GM23338 (cell line): ENCODE data around the gene MAPT. TPM values are rescaled to one million over a fixed set of nuclear protein-coding genes. Genes with fewer than 3 reads are reported as not detected.

Experiments
- ATAC-seq: fragments of 200-7000 bp; cut with Tn5 transposase; 3 replicates; pipeline ENCODE4 v1.9.1; 2020
- DNase-seq: peaks from one replicate; pipeline ENCODE4 v3.0.0-alpha.2; 2015; ENCODE audit warnings: low spot score
- H2AFZ ChIP-seq: fragments of 200-600 bp; sonication (generic); 2 replicates; pipeline ENCODE4 v1.8.0; 2016; ENCODE audit warnings: antibody characterized with exemption, mild to moderate bottlenecking, moderate library complexity
- H3F3A ChIP-seq: fragments of 200-600 bp; sonication (generic); replicated peaks from 2 replicates; pipeline ENCODE4 v1.8.0; 2017; ENCODE audit warnings: antibody characterized with exemption, mixed run types, low read depth
- H3K27ac ChIP-seq: fragments of 200-600 bp; sonication (generic); 2 replicates; pipeline ENCODE4 v1.6.1; 2016; ENCODE audit warnings: low read depth
- H3K27me3 ChIP-seq: fragments of 200-600 bp; sonication (generic); 2 replicates; pipeline ENCODE4 v1.8.0; 2016; ENCODE audit warnings: mild to moderate bottlenecking, mixed run types, moderate library complexity; ENCODE audit not compliant: insufficient read depth
- H3K36me3 ChIP-seq: fragments of 200-600 bp; sonication (generic); 2 replicates; pipeline ENCODE4 v1.8.0; 2016; ENCODE audit warnings: mild to moderate bottlenecking; ENCODE audit not compliant: insufficient read depth
- H3K4me1 ChIP-seq: fragments of 200-600 bp; sonication (generic); 2 replicates; pipeline ENCODE4 v1.8.0; 2016; ENCODE audit warnings: mild to moderate bottlenecking, moderate library complexity; ENCODE audit not compliant: insufficient read depth
- H3K4me2 ChIP-seq: fragments of 200-600 bp; sonication (generic); 2 replicates; pipeline ENCODE4 v1.7.1; 2017; ENCODE audit warnings: mixed run types
- H3K4me3 ChIP-seq: fragments of 200-600 bp; sonication (generic); 2 replicates; pipeline ENCODE4 v1.6.1; 2016; ENCODE audit warnings: mixed run types
- H3K79me2 ChIP-seq: fragments of 200-600 bp; sonication (generic); replicated peaks from 2 replicates; pipeline ENCODE4 v1.8.0; 2017; ENCODE audit warnings: mild to moderate bottlenecking; ENCODE audit not compliant: insufficient read depth
- H3K9me2 ChIP-seq: fragments of 200-600 bp; sonication (generic); 2 replicates; pipeline ENCODE4 v1.8.0; 2017; ENCODE audit not compliant: insufficient read depth
- H4K20me1 ChIP-seq: fragments of 200-600 bp; sonication (generic); replicated peaks from 2 replicates; pipeline ENCODE4 v1.8.0; 2017; ENCODE audit warnings: mild to moderate bottlenecking; ENCODE audit not compliant: insufficient read depth
- H3K27ac Mint-ChIP-seq: 2 replicates; pipeline ENCODE4 v1.8.0; 2020; ENCODE audit warnings: inconsistent platforms, mild to moderate bottlenecking, moderate library complexity, mixed read lengths
- H3K27me3 Mint-ChIP-seq: 3 replicates; pipeline ENCODE4 v1.8.0; 2022; ENCODE audit warnings: low read depth, mild to moderate bottlenecking, moderate library complexity, mixed read lengths, inconsistent platforms; ENCODE audit not compliant: insufficient read depth, poor library complexity
- H3K36me3 Mint-ChIP-seq: 3 replicates; pipeline ENCODE4 v1.8.0; 2021; ENCODE audit warnings: low read depth, mild to moderate bottlenecking, inconsistent platforms, moderate library complexity, mixed read lengths
- H3K4me1 Mint-ChIP-seq: 3 replicates; pipeline ENCODE4 v1.8.0; 2020; ENCODE audit warnings: mild to moderate bottlenecking, inconsistent platforms, mixed read lengths
- H3K4me3 Mint-ChIP-seq: 3 replicates; pipeline ENCODE4 v1.8.0; 2021; ENCODE audit warnings: moderate library complexity, mild to moderate bottlenecking, inconsistent platforms, mixed read lengths
- H3K9me3 Mint-ChIP-seq: 3 replicates; pipeline ENCODE4 v1.8.0; 2020; ENCODE audit warnings: moderate library complexity, mild to moderate bottlenecking, inconsistent platforms, mixed read lengths
- CTCF ChIP-seq, 2 experiments: fragments of 200-600 bp in 1 of 2; sonication (generic) in 1 of 2; conservative IDR thresholded peaks; 2 replicates each; pipeline versions ENCODE4 v1.5.1 to v1.6.1; 2016 to 2017; ENCODE audit warnings: antibody characterized with exemption in 2 of 2, low read depth in 2 of 2, mild to moderate bottlenecking in 2 of 2, moderate library complexity in 1 of 2
- ETS1 ChIP-seq: IDR thresholded peaks from 2 replicates; pipeline ENCODE4 v1.6.1; 2016; ENCODE audit warnings: antibody characterized with exemption
- EZH2 ChIP-seq: fragments of 200-600 bp; sonication (generic); IDR thresholded peaks from one replicate; pipeline ENCODE4 v1.8.0; 2017; ENCODE audit warnings: antibody characterized with exemption, mild to moderate bottlenecking, low read depth; ENCODE audit not compliant: unreplicated experiment
- EZH2phosphoT487 ChIP-seq: fragments of 200-600 bp; sonication (generic); IDR thresholded peaks from one replicate; pipeline ENCODE4 v1.8.1; 2018; ENCODE audit warnings: antibody characterized with exemption; ENCODE audit not compliant: unreplicated experiment
- NANOG ChIP-seq: IDR thresholded peaks from 2 replicates; pipeline ENCODE4 v1.6.1; 2016; ENCODE audit warnings: antibody characterized with exemption, borderline replicate concordance
- POLR2AphosphoS5 ChIP-seq: IDR thresholded peaks from 2 replicates; pipeline ENCODE4 v1.6.1; 2016; ENCODE audit warnings: antibody characterized with exemption, low read depth
- ZNF114 ChIP-seq: fragments of 250-450 bp; sonication (Bioruptor Pico); IDR thresholded peaks from 2 replicates; pipeline ENCODE4 v1.5.0; 2020; ENCODE audit warnings: mild to moderate bottlenecking, moderate library complexity
- ZNF331 ChIP-seq: fragments of 250-450 bp; sonication (Bioruptor Pico); IDR thresholded peaks from 2 replicates; pipeline ENCODE4 v1.5.0; 2020; ENCODE audit warnings: low read depth, mild to moderate bottlenecking, moderate library complexity
- polyA plus RNA-seq: library from polyadenylated mRNA; unstranded; fragments of >200 nt; fragmentation: Nextera tagmentation; extraction: Ambion mirVana; gene quantifications from 2 replicates; pipeline ENCODE4 v1.2.1, GENCODE V29; 2016
- total RNA-seq: library from RNA; depleted of rRNA; stranded (reverse); fragments of >200 nt; shearing (Covaris generic); gene quantifications from 2 replicates; pipeline ENCODE4 v1.2.3, GENCODE V29; 2014

The MAPT gene
- total and polyA plus RNA-seq, 2 experiments from 2014 or later, result 1.1 to 2.1 TPM

- Histone ChIP-seq H3K36me3 (no peaks in the 10 kb centered on the region), H3K27me3 (no peaks in the 10 kb centered on the region), H3K4me1 (no peaks in the 10 kb centered on the region), H3K9me2 (no peaks in the 10 kb centered on the region), H3K27ac (no peak overlapping the region), H3K79me2 (no peaks in the 10 kb centered on the region), H3F3A (no peaks in the 10 kb centered on the region), H3K4me3 (no peak overlapping the region), H4K20me1 (no peaks in the 10 kb centered on the region), H3K4me2 (no peak overlapping the region), H2AFZ (no peak overlapping the region)
- H3K27ac Mint-ChIP-seq, result no peak overlapping the region
- H3K9me3 Mint-ChIP-seq, result no peaks in the 10 kb centered on the region
- peaks cover 3% of the 10 kb centered on the region for H3K27me3 Mint-ChIP-seq
- no peaks in the 10 kb centered on the region for H3K4me1 Mint-ChIP-seq
- H3K36me3 Mint-ChIP-seq, result no peaks in the 10 kb centered on the region
- H3K4me3 Mint-ChIP-seq, result no peak overlapping the region
- TF ChIP-seq CTCF (conservative IDR thresholded peaks at IDR 0.05; ENCODE audit: low read depth in 2 of 2) (no peak), ETS1 (no peak)
- ATAC-seq (no peak), DNase-seq (no peak)
Observed at GRCh38 chr17:45977506-45977824, 83.1 kb downstream of the MAPT start.

- no peaks in the 10 kb centered on the region for H3K36me3 ChIP-seq
- no peak overlapping the region for H3K27ac ChIP-seq
- DNase-seq (no peak), ATAC-seq (no peak)
- H3K79me2 ChIP-seq, result no peaks in the 10 kb centered on the region
- no peak overlapping the region for H2AFZ ChIP-seq
- no peaks in the 10 kb centered on the region for H3K9me2 ChIP-seq
- Mint-ChIP-seq H3K4me3 (no peak overlapping the region), H3K9me3 (no peaks in the 10 kb centered on the region), H3K27ac (no peak overlapping the region), H3K36me3 (no peaks in the 10 kb centered on the region), H3K27me3 (peaks cover 2% of the 10 kb centered on the region), H3K4me1 (no peaks in the 10 kb centered on the region)
- H3K27me3 ChIP-seq, result no peaks in the 10 kb centered on the region
- no peaks in the 10 kb centered on the region for H3F3A ChIP-seq
- H3K4me3 ChIP-seq, result no peak overlapping the region
- no peaks in the 10 kb centered on the region for H4K20me1 ChIP-seq
- no peak overlapping the region for H3K4me2 ChIP-seq
- TF ChIP-seq NANOG (no peak), POLR2AphosphoS5 (no peak), EZH2phosphoT487 (no peak)
- H3K4me1 ChIP-seq, result no peaks in the 10 kb centered on the region
Observed at GRCh38 chr17:45977976-45978626, 83.7 kb downstream of the MAPT start.

GRCh38 chr17:45979137-45979536, 84.8 kb downstream of the MAPT start:
- Mint-ChIP-seq H3K9me3 (no peaks in the 10 kb centered on the region), H3K36me3 (no peaks in the 10 kb centered on the region), H3K4me1 (peaks cover 3% of the 10 kb centered on the region; the same call in 2 of the 3 replicates), H3K27ac (no peak overlapping the region), H3K27me3 (no peaks in the 10 kb centered on the region), H3K4me3 (no peak overlapping the region)
- ATAC-seq (no peak), DNase-seq (no peak)
- no peak overlapping the region for H2AFZ ChIP-seq
- H3K4me2 ChIP-seq, result no peak overlapping the region
- no peak overlapping the region for H3K4me3 ChIP-seq
- no peaks in the 10 kb centered on the region for H3K79me2 ChIP-seq
- H3K27me3 ChIP-seq, result no peaks in the 10 kb centered on the region
- no peak overlapping the region for H3K27ac ChIP-seq
- no peaks in the 10 kb centered on the region for H3F3A ChIP-seq
- H4K20me1 ChIP-seq, result no peaks in the 10 kb centered on the region
- H3K9me2 ChIP-seq, result no peaks in the 10 kb centered on the region
- no peaks in the 10 kb centered on the region for H3K36me3 ChIP-seq
- H3K4me1 ChIP-seq, result no peaks in the 10 kb centered on the region
- TF ChIP-seq ETS1 (no peak), ZNF331 (CRISPR knock-in tag) (no peak), EZH2 (no peak), EZH2phosphoT487 (no peak), NANOG (no peak), POLR2AphosphoS5 (no peak), ZNF114 (CRISPR knock-in tag) (no peak)
